Activated CD8-positive, alpha-beta T cell treated with anti-CD3 and anti-CD28 coated beads, Interleukin-2, amount 10 ng/mL, durations not matched to agents 7 days and 5 days (primary cell): Measurements from ENCODE around the gene CHN2. TPM values are rescaled to one million over a fixed set of nuclear protein-coding genes. Genes with fewer than 3 reads are reported as not detected.

Source experiments
- ATAC-seq: fragments of 150-1000 bp; cut with Tn5 transposase; one replicate; pipeline ENCODE4 v1.10.0; 2021; ENCODE audit warnings: moderate library complexity
- CTCF ChIA-PET: fragments of 350-600 bp; sonication (Branson Sonifier 250); formaldehyde crosslinking; loops from one replicate; lab custom pipeline; 2021; ENCODE audit warnings: antibody characterized with exemption; lab: Charles Lee
- POLR2A ChIA-PET: fragments of 350-600 bp; sonication (Branson Sonifier 250); formaldehyde crosslinking; loops from one replicate; lab custom pipeline; 2021; ENCODE audit warnings: antibody characterized with exemption; lab: Charles Lee
- DNase-seq: peaks from one replicate; pipeline ENCODE4 v3.0.0-alpha.2; 2020
- H3K27ac Mint-ChIP-seq: one replicate; pipeline ENCODE4 v1.8.0; 2021; ENCODE audit warnings: mild to moderate bottlenecking, mixed read lengths
- H3K27me3 Mint-ChIP-seq: one replicate; pipeline ENCODE4 v1.8.0; 2021; ENCODE audit warnings: low read depth, mixed read lengths
- H3K36me3 Mint-ChIP-seq: one replicate; pipeline ENCODE4 v1.8.0; 2021; ENCODE audit warnings: low read depth, mixed read lengths
- H3K4me1 Mint-ChIP-seq: one replicate; pipeline ENCODE4 v1.8.0; 2021; ENCODE audit warnings: low read depth, mixed read lengths
- H3K4me3 Mint-ChIP-seq: one replicate; pipeline ENCODE4 v1.8.0; 2021; ENCODE audit warnings: mild to moderate bottlenecking, mixed read lengths
- H3K9me3 Mint-ChIP-seq: one replicate; pipeline ENCODE4 v1.8.0; 2022; ENCODE audit warnings: mixed read lengths; ENCODE audit not compliant: insufficient read depth
- total RNA-seq, 2 experiments: library from RNA; stranded (reverse); gene quantifications; one replicate each; pipeline ENCODE4 v1.2.3, GENCODE V29; 2021

CHN2 gene
- total RNA-seq, 2 experiments from 2014 or later, result 8.7 to 9.2 TPM

DNA sequence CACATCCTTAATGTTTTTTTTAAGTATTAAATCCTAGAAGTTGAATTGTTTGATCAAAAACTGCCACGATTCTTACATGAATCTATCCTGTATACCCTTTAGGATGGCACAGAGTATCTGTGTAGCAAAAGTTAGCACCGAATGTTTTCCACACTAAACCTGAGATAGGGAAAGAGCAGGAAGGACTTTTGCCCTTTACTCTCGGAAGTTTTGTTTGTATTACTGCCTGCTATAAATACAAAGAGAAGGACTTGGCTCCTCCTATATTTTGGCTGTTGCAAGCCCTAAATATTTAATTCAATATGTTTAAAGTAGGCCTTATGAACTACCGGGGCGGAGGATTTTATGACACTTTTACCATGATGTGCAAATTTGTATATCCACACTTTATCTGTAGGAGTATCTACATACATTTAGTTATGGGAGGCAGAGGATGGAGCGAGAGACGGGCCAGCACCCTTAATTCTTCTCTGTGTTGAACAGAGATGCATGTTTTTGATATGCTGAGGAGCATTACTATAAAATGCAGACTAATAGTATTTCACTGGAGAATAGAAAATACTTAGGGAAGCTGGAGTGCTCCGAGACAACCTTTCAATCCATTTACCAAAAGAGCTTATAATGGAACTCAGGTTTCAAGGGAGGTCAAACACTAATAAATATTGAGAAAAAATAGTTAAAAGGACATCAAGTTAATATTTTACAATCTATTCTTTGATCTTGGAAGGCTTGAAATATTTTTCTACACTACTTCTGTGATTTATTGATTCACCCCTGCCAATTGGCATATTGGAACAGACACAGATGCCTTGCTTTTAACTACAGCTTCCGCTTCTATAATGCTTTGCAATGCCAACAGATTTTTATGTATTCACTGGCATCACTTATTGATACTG, 97.4 kb downstream of the CHN2 start:
- no peak for DNase-seq
- no peaks in the 10 kb centered on the region for H3K36me3 Mint-ChIP-seq
- ATAC-seq, result no peak
- H3K27me3 Mint-ChIP-seq, result peaks cover 16% of the 10 kb centered on the region
- H3K27ac Mint-ChIP-seq, result no peak overlapping the region
- ChIA-PET CTCF (no interaction called here), POLR2A (no interaction called here)
- H3K9me3 Mint-ChIP-seq, result no peaks in the 10 kb centered on the region
- peaks cover 17% of the 10 kb centered on the region for H3K4me1 Mint-ChIP-seq
- H3K4me3 Mint-ChIP-seq, result no peak overlapping the region

GRCh38 chr7:29292886-29293658, 98.5 kb downstream of the CHN2 start:
- peaks cover 14% of the 10 kb centered on the region for H3K4me1 Mint-ChIP-seq
- H3K4me3 Mint-ChIP-seq, result no peak overlapping the region
- ATAC-seq, result no peak
- H3K27ac Mint-ChIP-seq, result no peak overlapping the region
- H3K9me3 Mint-ChIP-seq, result no peaks in the 10 kb centered on the region
- ChIA-PET CTCF (no interaction called here), POLR2A (no interaction called here)
- peaks cover 12% of the 10 kb centered on the region for H3K27me3 Mint-ChIP-seq
- no peak for DNase-seq
- no peaks in the 10 kb centered on the region for H3K36me3 Mint-ChIP-seq

- POLR2A ChIA-PET, result no interaction called here
- Mint-ChIP-seq H3K4me1 (no peaks in the 10 kb centered on the region), H3K4me3 (no peak overlapping the region), H3K9me3 (no peaks in the 10 kb centered on the region), H3K27ac (no peak overlapping the region), H3K27me3 (peaks cover 9% of the 10 kb centered on the region), H3K36me3 (no peaks in the 10 kb centered on the region)
- CTCF ChIA-PET, result interaction anchor here (3.3 kb wide), 1 partner anchor 107 kb away, joined by 15 read pairs; no protein-coding TSS in a partner anchor
- no peak for DNase-seq
- no peak for ATAC-seq
Observed at GRCh38 chr7:29296421-29296820, 101.8 kb downstream of the CHN2 start.

- Mint-ChIP-seq H3K4me3 (no peak overlapping the region), H3K36me3 (no peaks in the 10 kb centered on the region), H3K27ac (no peak overlapping the region), H3K4me1 (no peaks in the 10 kb centered on the region), H3K27me3 (peaks cover 11% of the 10 kb centered on the region), H3K9me3 (no peaks in the 10 kb centered on the region)
- no peak for ATAC-seq
- ChIA-PET POLR2A (no interaction called here), CTCF (interaction anchor here (0.8 to 3.3 kb wide), 4 partner anchors 9 to 108 kb away, joined by 3 to 15 read pairs (median 4); no protein-coding TSS in a partner anchor)
- DNase-seq, result no peak
Observed at GRCh38 chr7:29297194-29297890, 102.8 kb downstream of the CHN2 start.

DNA sequence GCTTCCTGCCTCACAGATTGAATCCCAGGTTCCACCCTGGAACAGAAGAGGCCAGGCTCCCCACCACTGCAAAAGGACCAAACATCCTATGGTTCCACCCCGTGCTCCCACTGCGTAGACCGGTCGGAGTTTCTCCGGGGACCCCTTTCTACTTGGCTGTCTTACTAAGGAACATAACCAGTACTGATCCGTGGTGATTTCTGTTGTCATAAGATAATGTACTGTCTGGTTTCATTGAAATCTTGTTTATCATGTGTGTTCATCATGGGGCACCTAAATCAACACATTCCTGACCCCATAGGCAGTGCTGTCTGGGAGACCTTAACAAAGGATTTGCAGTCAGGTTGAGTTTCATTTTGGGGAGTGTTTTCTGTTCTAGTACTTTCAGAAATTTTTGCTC, 104.5 kb downstream of the CHN2 start:
- ATAC-seq (no peak), DNase-seq (no peak)
- CTCF ChIA-PET, result interaction anchor here (3.3 kb wide), 1 partner anchor 109 kb away, joined by 15 read pairs; no protein-coding TSS in a partner anchor
- Mint-ChIP-seq H3K36me3 (no peaks in the 10 kb centered on the region), H3K4me1 (no peaks in the 10 kb centered on the region), H3K9me3 (no peaks in the 10 kb centered on the region), H3K4me3 (no peak overlapping the region), H3K27ac (no peak overlapping the region), H3K27me3 (peaks cover 13% of the 10 kb centered on the region)
- POLR2A ChIA-PET, result no interaction called here

DNA sequence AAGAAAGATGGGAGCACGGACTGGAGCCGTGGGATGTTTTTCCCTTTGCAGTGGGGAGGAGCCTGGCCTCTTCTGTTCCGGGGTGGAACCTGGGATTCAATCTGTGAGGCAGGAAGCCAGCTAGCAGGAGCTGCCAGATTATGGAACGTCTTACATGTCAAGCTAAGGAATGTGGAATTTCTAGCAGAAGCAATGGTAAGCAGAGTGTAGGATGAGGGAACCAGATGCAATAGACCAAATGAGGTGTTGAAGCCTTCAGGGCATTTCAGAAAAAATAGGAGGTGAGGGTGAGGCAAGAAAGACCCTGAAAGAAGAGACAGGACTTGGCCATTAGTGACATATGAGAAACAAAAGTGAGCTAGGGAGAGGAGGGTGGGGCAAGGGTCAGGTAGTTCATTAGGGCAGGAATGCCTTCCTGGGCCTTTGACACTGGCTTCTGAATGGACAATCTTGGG, 105.5 kb downstream of the CHN2 start:
- no peaks in the 10 kb centered on the region for H3K4me1 Mint-ChIP-seq
- H3K9me3 Mint-ChIP-seq, result no peaks in the 10 kb centered on the region
- H3K27me3 Mint-ChIP-seq, result peaks cover 13% of the 10 kb centered on the region
- no peak for ATAC-seq
- H3K27ac Mint-ChIP-seq, result no peak overlapping the region
- H3K36me3 Mint-ChIP-seq, result no peaks in the 10 kb centered on the region
- CTCF ChIA-PET, result interaction anchor here (2.4 kb wide), 1 partner anchor 110 kb away, joined by 6 read pairs; no protein-coding TSS in a partner anchor
- DNase-seq, result no peak
- POLR2A ChIA-PET, result no interaction called here
- H3K4me3 Mint-ChIP-seq, result no peak overlapping the region

DNA sequence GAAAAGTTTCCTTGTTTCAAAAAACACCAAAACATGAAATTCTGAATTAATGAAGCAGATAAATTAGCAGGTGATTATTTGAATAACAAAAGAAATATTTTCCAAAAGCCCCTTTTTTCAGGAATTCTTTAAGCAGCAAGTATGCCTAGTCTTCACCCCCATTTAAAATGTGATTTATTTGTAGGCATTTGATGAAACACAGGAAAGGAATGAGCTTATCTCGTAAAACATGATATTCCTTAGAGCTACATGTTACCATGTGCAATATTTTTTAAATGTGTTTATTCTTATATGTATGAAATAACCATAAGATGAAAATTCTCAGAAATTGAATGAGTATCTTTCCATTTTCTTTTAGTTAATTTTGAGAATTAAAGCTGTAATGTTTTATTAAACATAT, 106.1 kb downstream of the CHN2 start:
- H3K4me1 Mint-ChIP-seq, result no peaks in the 10 kb centered on the region
- no peak for DNase-seq

DNA sequence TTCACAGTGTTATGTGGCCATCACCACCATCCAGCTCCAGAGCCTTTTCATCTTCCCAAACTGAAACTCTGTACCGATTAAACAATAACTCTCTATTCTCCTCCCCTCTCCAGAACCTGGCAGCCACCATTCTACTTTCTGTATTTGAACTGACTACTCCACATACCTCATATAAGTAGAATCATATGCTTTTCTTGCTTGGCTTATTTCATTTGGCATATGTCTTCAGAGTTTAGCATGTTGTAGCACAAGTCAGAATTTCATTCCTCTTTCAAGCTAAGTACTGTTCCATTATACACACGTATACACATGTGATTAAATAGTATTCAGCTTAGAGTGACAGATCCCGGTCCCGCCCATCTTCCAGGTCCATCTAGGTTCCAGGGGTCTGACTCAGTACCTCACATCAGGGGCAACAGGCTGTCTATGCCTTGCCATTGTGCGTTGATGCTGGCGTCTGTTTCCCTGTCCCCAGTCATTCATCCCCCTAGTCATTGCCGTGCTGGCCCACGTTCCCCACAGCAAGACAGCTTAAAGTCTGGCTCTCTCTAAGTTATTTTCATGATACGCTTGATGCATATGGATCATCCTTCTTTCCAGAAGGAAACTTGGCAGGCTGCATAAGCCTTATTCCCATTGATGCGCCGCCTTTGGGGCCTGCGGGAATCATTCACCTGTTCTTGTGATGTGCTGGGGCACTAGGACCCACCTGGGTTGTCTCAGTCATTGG, 108.3 kb downstream of the CHN2 start:
- POLR2A ChIA-PET, result no interaction called here
- H3K27ac Mint-ChIP-seq, result no peak overlapping the region
- no peaks in the 10 kb centered on the region for H3K36me3 Mint-ChIP-seq
- CTCF ChIA-PET, result interaction anchor here (1.3 kb wide), 1 partner anchor 11 kb away, joined by 3 read pairs; no protein-coding TSS in a partner anchor
- no peaks in the 10 kb centered on the region for H3K9me3 Mint-ChIP-seq
- no peak overlapping the region for H3K4me3 Mint-ChIP-seq
- no peak for ATAC-seq
- peaks cover 13% of the 10 kb centered on the region for H3K27me3 Mint-ChIP-seq
- DNase-seq, result no peak
- no peaks in the 10 kb centered on the region for H3K4me1 Mint-ChIP-seq

More for the DNA sequence above, 106.1 kb downstream of the CHN2 start:
- peaks cover 13% of the 10 kb centered on the region for H3K27me3 Mint-ChIP-seq
- H3K4me3 Mint-ChIP-seq, result no peak overlapping the region
- no peaks in the 10 kb centered on the region for H3K9me3 Mint-ChIP-seq
- POLR2A ChIA-PET, result no interaction called here
- no peaks in the 10 kb centered on the region for H3K36me3 Mint-ChIP-seq
- CTCF ChIA-PET, result interaction anchor here (2.4 kb wide), 1 partner anchor 110 kb away, joined by 6 read pairs; no protein-coding TSS in a partner anchor
- H3K27ac Mint-ChIP-seq, result no peak overlapping the region
- no peak for ATAC-seq

GRCh38 chr7:29304756-29305155, 110.2 kb downstream of the CHN2 start:
- no peak for ATAC-seq
- H3K27ac Mint-ChIP-seq, result no peak overlapping the region
- H3K36me3 Mint-ChIP-seq, result no peaks in the 10 kb centered on the region
- CTCF ChIA-PET, result interaction anchor here (0.9 to 1.1 kb wide), 2 partner anchors 104 to 115 kb away, joined by 3 to 4 read pairs; no protein-coding TSS in a partner anchor
- H3K4me1 Mint-ChIP-seq, result no peaks in the 10 kb centered on the region
- DNase-seq, result no peak
- H3K4me3 Mint-ChIP-seq, result no peak overlapping the region
- no peaks in the 10 kb centered on the region for H3K9me3 Mint-ChIP-seq
- POLR2A ChIA-PET, result interaction anchor here (0.5 kb wide), 1 partner anchor 110 kb away, joined by 3 read pairs; no protein-coding TSS in a partner anchor
- H3K27me3 Mint-ChIP-seq, result peaks cover 12% of the 10 kb centered on the region

GRCh38 chr7:29306319-29306991, 111.9 kb downstream of the CHN2 start:
- Mint-ChIP-seq H3K27ac (no peak overlapping the region), H3K4me3 (no peak overlapping the region), H3K27me3 (peaks cover 11% of the 10 kb centered on the region), H3K4me1 (no peaks in the 10 kb centered on the region), H3K36me3 (no peaks in the 10 kb centered on the region), H3K9me3 (no peaks in the 10 kb centered on the region)
- POLR2A ChIA-PET, result no interaction called here
- DNase-seq (no peak), ATAC-seq (no peak)
- CTCF ChIA-PET, result interaction anchor here (1.0 to 1.5 kb wide), 3 partner anchors 9 to 116 kb away, joined by 3 to 4 read pairs (median 4); no protein-coding TSS in a partner anchor
